Fibroblast of lung (primary cell): ENCODE data around the gene TRPV4. TPM values are rescaled to one million over a fixed set of nuclear protein-coding genes. Genes with fewer than 3 reads are reported as not detected.
A peak's percentile ranks its signal among the peaks of the same experiment; 100 is the strongest.

ENCODE experiments used
- DNase-seq, 2 donors: peaks; one replicate each; pipeline versions ENCODE4 v3.0.0 to v3.0.0-alpha.2; 2010; ENCODE audit warnings: low read depth in 2 of 2
- H2AFZ ChIP-seq: 2 replicates; pipeline ENCODE4 v1.5.1; 2012; ENCODE audit warnings: low read length, control low read depth, inconsistent platforms
- H3K27ac ChIP-seq: 2 replicates; pipeline ENCODE4 v1.5.1; 2011; ENCODE audit warnings: low read length, control low read depth; ENCODE audit not compliant: insufficient read depth
- H3K27me3 ChIP-seq: 2 replicates; pipeline ENCODE4 v1.5.1; 2011; ENCODE audit warnings: mild to moderate bottlenecking, low read length; ENCODE audit not compliant: control insufficient read depth, insufficient read depth
- H3K36me3 ChIP-seq: 2 replicates; pipeline ENCODE4 v1.5.1; 2011; ENCODE audit warnings: low read length; ENCODE audit not compliant: control insufficient read depth, insufficient read depth
- H3K4me1 ChIP-seq: 2 replicates; pipeline ENCODE4 v1.5.1; 2011; ENCODE audit warnings: low read length; ENCODE audit not compliant: control insufficient read depth, insufficient read depth; ENCODE audit errors: extremely low read depth
- H3K4me2 ChIP-seq: 2 replicates; pipeline ENCODE4 v1.5.1; 2011; ENCODE audit warnings: low read length, control low read depth; ENCODE audit not compliant: insufficient read depth; ENCODE audit errors: extremely low read depth
- H3K4me3 ChIP-seq, 4 experiments: fragments of 200-600 bp in 1 of 4; sonication (generic) in 1 of 4; replicated peaks in 1 of 4; 2 replicates each; pipeline ENCODE4 v1.5.1; 2011 to 2016; ENCODE audit warnings: low read length in 4 of 4, low read depth in 3 of 4, mild to moderate bottlenecking in 3 of 4, control low read depth in 2 of 4, inconsistent platforms in 1 of 4, mixed read lengths in 1 of 4; ENCODE audit not compliant: insufficient read depth in 1 of 4; ENCODE audit errors: control extremely low read depth in 1 of 4
- H3K79me2 ChIP-seq: 2 replicates; pipeline ENCODE4 v1.5.1; 2012; ENCODE audit warnings: mild to moderate bottlenecking, low read length, inconsistent platforms; ENCODE audit not compliant: control insufficient read depth, insufficient read depth
- H3K9ac ChIP-seq: 2 replicates; pipeline ENCODE4 v1.5.1; 2011; ENCODE audit warnings: mild to moderate bottlenecking, low read length, control low read depth; ENCODE audit not compliant: insufficient read depth
- H3K9me3 ChIP-seq: 2 replicates; pipeline ENCODE4 v1.5.1; 2012; ENCODE audit warnings: low read depth, low read length; ENCODE audit not compliant: control insufficient read depth, insufficient read depth
- H4K20me1 ChIP-seq: 2 replicates; pipeline ENCODE4 v1.5.1; 2011; ENCODE audit warnings: low read length; ENCODE audit not compliant: control insufficient read depth, insufficient read depth; ENCODE audit errors: extremely low read depth
- EZH2 ChIP-seq: IDR thresholded peaks from 2 replicates; pipeline ENCODE4 v1.5.1; 2012; ENCODE audit warnings: low read length, control low read depth, mild to moderate bottlenecking; ENCODE audit errors: missing control alignments
- polyA plus RNA-seq, 2 donors: library from polyadenylated mRNA; depleted of rRNA in 1 of 2; stranded (reverse) in 1 of 2; unstranded in 1 of 2; fragments of >200 nt; gene quantifications; 2 replicates each; pipeline ENCODE4 v1.2.1, GENCODE V29; 2011 to 2012; ENCODE audit warnings: missing spikeins in 1 of 2
- total RNA-seq: library from RNA; depleted of rRNA; stranded (reverse); fragments of >200 nt; gene quantifications from 2 replicates; pipeline ENCODE4 v1.2.1, GENCODE V29; 2014
- TF ChIP-seq, protein P1 (sequence below), 2 donors: IDR thresholded peaks in 1 of 2; conservative IDR thresholded peaks in 1 of 2; 1 replicate in 1 of 2; 2 replicates in 1 of 2; pipeline ENCODE4 v1.5.1; 2011 to 2012; ENCODE audit warnings: low read length in 2 of 2, control low read depth in 1 of 2, inconsistent platforms in 1 of 2, low read depth in 1 of 2, mild to moderate bottlenecking in 1 of 2

Gene TRPV4
- total and polyA plus RNA-seq, 2 donors (not counting 1 experiment from before 2014, with no cell fraction given) = 0.66 to 0.83 TPM

GRCh38 chr12:109804820-109805761 is 28.1 kb downstream of the TRPV4 start:
- peak; percentile 27 to 50 for DNase-seq
- Histone ChIP-seq H2AFZ (no peak overlapping the region), H3K79me2 (no peaks in the 10 kb centered on the region), H3K4me1 (no peaks in the 10 kb centered on the region), H3K4me3 (no peak overlapping the region), H3K4me2 (no peak overlapping the region), H3K9ac (no peak overlapping the region), H3K9me3 (no peaks in the 10 kb centered on the region), H4K20me1 (no peaks in the 10 kb centered on the region), H3K36me3 (no peaks in the 10 kb centered on the region), H3K27ac (no peak overlapping the region), H3K27me3 (no peaks in the 10 kb centered on the region)
- no peak for TF ChIP-seq EZH2
- TF ChIP-seq, protein P1, sequence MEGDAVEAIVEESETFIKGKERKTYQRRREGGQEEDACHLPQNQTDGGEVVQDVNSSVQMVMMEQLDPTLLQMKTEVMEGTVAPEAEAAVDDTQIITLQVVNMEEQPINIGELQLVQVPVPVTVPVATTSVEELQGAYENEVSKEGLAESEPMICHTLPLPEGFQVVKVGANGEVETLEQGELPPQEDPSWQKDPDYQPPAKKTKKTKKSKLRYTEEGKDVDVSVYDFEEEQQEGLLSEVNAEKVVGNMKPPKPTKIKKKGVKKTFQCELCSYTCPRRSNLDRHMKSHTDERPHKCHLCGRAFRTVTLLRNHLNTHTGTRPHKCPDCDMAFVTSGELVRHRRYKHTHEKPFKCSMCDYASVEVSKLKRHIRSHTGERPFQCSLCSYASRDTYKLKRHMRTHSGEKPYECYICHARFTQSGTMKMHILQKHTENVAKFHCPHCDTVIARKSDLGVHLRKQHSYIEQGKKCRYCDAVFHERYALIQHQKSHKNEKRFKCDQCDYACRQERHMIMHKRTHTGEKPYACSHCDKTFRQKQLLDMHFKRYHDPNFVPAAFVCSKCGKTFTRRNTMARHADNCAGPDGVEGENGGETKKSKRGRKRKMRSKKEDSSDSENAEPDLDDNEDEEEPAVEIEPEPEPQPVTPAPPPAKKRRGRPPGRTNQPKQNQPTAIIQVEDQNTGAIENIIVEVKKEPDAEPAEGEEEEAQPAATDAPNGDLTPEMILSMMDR (conservative IDR thresholded peaks at IDR 0.05 in 1 of 2, IDR thresholded peaks at IDR 0.05 in 1 of 2; ENCODE audit: low read depth in 1 of 2, low read length in 2 of 2) = peak; percentile 95 to 98

DNA sequence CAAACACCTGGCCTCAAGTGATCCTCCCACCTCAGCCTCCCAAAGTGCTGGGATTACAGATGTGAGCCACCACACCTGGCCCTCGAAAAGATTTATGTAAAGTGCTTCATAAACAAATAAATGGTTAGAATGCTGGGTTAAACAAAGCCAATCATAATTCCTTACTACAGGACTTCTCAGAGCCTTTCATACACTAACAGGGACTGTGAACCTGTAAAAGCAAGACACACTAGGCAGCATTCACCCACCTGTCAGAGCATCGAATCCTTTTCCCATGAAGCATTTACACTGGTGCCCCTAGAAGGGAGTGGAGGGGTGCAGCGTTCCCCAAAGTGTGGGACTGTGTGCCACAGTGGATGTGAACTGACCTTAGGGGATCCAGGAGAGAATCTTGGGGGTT is 29.5 kb downstream of the TRPV4 start:
- H3K27me3 ChIP-seq = no peaks in the 10 kb centered on the region
- DNase-seq = no peak
- no peaks in the 10 kb centered on the region for H3K36me3 ChIP-seq
- H3K27ac ChIP-seq = no peak overlapping the region
- H3K4me3 ChIP-seq = no peak overlapping the region
- no peak for TF ChIP-seq EZH2
- TF ChIP-seq, protein P1 (conservative IDR thresholded peaks at IDR 0.05 in 1 of 2, IDR thresholded peaks at IDR 0.05 in 1 of 2; ENCODE audit: low read depth in 1 of 2, low read length in 2 of 2) = no peak
- H3K4me1 ChIP-seq = no peaks in the 10 kb centered on the region
- no peaks in the 10 kb centered on the region for H3K9me3 ChIP-seq
- H2AFZ ChIP-seq = no peak overlapping the region
- H3K4me2 ChIP-seq = no peak overlapping the region
- no peak overlapping the region for H3K9ac ChIP-seq
- H3K79me2 ChIP-seq = no peaks in the 10 kb centered on the region
- no peaks in the 10 kb centered on the region for H4K20me1 ChIP-seq

DNA sequence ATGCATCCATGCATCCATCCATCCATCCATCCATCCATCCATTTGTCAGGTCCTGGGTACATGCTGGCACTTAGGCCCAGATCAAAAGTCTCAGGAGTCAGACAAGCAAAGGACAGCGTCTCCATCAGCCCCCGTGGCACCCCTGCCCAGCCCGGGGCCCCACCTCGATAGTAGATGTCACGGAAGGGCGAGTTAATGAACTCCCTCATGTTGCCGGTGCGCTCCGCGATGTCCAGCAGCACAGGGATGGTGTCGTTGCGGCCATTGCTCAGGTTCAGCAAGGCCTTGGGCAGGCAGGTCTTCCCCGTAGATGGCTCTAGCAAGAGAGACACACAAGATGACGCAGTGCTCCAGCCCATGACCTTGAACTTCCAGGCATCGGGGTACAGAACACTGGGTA is 30.4 kb downstream of the TRPV4 start:
- no peaks in the 10 kb centered on the region for H3K9me3 ChIP-seq
- no peak overlapping the region for H3K27ac ChIP-seq
- H3K36me3 ChIP-seq = no peaks in the 10 kb centered on the region
- H3K79me2 ChIP-seq = no peaks in the 10 kb centered on the region
- TF ChIP-seq, protein P1 (conservative IDR thresholded peaks at IDR 0.05 in 1 of 2, IDR thresholded peaks at IDR 0.05 in 1 of 2; ENCODE audit: low read depth in 1 of 2, low read length in 2 of 2) = no peak
- TF ChIP-seq EZH2 = no peak
- H3K4me1 ChIP-seq = no peaks in the 10 kb centered on the region
- H3K9ac ChIP-seq = no peak overlapping the region
- no peak overlapping the region for H2AFZ ChIP-seq
- no peaks in the 10 kb centered on the region for H4K20me1 ChIP-seq
- H3K4me3 ChIP-seq = no peak overlapping the region
- H3K4me2 ChIP-seq = no peak overlapping the region
- DNase-seq = no peak
- H3K27me3 ChIP-seq = no peaks in the 10 kb centered on the region
